ENCODE results near the gene HEY2.

GRCh38 chr6:125764121-125764671, 14.8 kb downstream of the HEY2 start:
- TF ChIP-seq MAFK (IDR thresholded peaks at IDR 0.05; ENCODE audit: partially characterized antibody) (no peak), CTCF (IDR thresholded peaks at IDR 0.05) (no peak), JUNB (IDR thresholded peaks at IDR 0.05) (no peak), EP300 (IDR thresholded peaks at IDR 0.05) (no peak), MAX (IDR thresholded peaks at IDR 0.05) (no peak), REST (IDR thresholded peaks at IDR 0.05) (no peak), ESRRA (IDR thresholded peaks at IDR 0.05; ENCODE audit: borderline replicate concordance, low read length) (no peak), MYC (IDR thresholded peaks at IDR 0.05; ENCODE audit: borderline replicate concordance, low read length) (no peak), ZFP36 (IDR thresholded peaks at IDR 0.05; ENCODE audit: borderline replicate concordance, partially characterized antibody) (no peak), CHD2 (IDR thresholded peaks at IDR 0.05; ENCODE audit: low read length, partially characterized antibody) (no peak), POLR2A (IDR thresholded peaks at IDR 0.05; ENCODE audit: low read length) (no peak), E2F6 (IDR thresholded peaks at IDR 0.05; ENCODE audit: borderline replicate concordance, low read depth) (no peak), RFX5 (IDR thresholded peaks at IDR 0.05) (no peak), RCOR1 (IDR thresholded peaks at IDR 0.05; ENCODE audit: low read depth, low read length) (no peak)

Data from A549 (cell line).